Head of caudate nucleus (tissue), 42 donors: ENCODE results near the gene MCUR1.

Experiments used
- DNase-seq, 42 donors: peaks; one replicate each; pipeline versions ENCODE4 v3.0.0 to v3.0.0-alpha.2; 2020 to 2021; ENCODE audit warnings: mixed read lengths in 7 of 42
- intact Hi-C: fragments of 100-400 bp; cut with DNase I; formaldehyde crosslinking; loops from one replicate; pipeline ENCODE4 v1.15.0; 2022

The MCUR1 gene

DNA sequence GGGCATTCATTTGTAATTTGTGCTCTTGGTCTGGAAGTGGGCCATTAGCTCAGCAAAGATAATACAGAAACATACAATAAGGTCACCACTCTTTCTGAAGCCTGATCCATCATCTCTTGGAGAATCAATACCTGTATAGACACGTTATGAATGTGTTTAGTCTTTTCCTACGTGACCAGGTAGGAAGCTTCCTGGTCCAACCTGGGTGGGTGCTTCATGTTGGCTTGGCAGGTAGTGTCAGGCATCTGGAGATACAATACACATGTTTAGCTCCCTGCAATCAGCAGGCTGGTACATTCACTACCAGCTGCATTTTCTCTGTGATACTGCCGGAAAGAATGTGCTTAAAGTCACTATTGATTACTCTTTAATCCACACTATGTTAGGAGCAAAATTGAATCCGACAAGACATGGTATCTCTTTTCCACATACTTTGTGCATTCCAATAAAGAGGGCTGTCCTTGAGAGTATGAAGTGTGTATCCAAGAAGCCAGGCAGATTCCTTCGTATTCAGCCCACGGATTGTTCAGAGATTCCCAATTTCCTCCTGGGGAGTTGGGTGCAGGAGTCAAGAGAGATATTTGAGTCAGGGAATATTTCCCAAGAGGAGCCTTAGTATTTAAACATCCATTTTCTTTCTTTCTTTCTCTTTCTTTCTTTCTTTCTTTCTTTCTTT, 52.9 kb downstream of the MCUR1 start:
- intact Hi-C loops = no loop called here
- DNase-seq = no peak

DNA sequence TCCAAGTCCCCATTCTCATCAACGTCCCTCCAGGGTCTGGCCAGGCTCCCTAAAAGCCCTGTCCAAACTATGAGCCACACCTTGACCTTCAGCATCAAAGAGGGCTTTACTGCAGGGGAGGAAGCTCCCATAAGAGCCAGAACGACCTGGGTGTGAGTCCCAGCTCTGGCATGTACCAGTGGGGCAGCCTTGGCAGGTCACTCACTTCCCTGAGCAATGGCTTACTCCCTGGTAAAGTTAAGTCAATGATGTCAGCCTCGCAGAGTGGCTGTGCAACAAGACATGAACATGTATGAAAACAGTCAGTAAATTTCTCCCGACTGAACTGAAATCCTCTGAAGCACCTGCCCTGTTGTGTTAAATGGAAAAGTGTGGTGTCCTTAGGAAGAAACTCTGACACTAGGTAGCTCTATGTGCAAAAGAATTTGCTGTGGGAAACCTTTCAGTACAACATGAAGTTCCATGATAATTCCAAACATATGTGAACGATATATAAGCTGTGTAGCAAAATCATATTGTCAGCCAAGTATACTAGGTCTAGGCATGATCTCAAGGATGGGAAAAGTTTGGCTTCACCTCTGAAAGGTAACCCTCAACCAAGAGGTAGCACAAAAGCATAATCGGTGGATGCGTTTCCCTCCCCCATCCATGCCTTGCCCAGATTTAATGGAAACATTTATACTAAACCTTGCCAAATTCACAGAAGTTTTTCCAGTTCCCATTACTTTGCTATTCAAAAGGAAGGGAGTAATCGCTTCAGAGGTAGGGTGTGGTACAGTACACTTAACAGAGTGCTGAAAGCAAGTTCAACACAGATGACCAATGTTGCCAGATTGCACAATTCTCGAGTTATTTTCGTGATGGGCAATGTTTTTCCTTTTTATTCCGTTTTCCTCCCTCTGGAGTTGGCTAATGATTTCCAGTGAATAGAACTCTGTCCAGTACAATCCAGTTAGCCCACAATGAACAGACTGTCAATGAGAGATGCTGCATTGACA, 53.8 kb downstream of the MCUR1 start:
- intact Hi-C loops = no loop called here
- no peak for DNase-seq

DNA sequence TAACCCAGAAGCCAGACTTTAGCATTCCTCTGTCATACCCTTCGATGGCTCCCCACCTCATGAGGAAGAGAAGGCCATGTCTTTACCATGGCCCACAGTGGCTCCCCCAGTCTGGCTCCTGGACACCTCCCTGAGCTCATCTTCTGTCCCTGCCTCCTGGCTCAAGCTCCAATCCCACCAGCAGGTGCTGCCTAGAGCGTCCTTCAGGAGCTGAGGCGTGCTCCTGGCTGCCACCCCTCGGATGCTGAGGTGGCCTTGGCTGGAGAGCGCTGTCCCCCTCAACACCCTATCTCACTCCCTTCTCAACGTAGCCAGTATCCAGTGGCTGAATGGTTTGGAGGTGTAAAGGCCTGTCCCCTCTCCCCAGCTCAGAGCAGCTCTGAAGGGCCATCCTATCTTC, 55.3 kb downstream of the MCUR1 start:
- DNase-seq = no peak
- intact Hi-C loops = no loop called here

DNA sequence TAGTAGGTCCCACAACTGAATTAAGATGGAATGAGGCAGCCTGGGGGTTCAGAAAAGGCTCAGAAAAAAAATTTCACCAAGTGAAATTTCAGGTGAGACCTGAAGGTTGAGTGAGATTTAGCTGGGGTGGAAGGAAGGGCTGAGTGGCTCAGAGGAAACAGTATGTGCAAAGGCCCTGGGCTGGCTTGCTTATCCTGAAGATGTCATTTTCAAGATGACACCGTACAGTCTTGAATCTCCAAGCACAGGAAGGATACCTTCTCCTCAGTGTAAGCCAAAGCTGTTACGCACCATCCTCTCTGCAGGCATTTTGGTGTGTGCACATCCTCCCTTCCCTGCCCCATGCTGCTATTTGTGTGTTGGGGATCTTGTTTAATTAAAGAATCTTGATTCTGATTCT, 59.7 kb downstream of the MCUR1 start:
- intact Hi-C loops = no loop called here
- no peak for DNase-seq

DNA sequence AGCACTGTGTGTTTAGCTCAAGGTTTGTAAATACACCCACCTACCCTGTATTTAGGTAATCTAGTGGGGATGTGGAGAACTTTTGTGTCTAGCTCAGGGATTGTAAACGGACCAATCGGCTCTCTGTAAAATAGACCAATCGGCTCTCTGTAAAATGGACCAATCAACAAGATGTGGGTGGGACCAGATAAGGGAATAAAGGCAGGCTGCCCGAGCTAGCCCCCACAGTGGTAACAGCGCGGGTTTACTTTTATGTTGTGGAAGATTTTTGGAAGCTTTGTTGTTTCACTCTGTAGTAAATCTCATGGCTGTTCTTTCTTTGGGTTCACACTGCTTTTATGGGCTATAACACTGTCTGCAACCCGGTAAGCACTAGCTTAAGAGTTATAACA, 70.6 kb downstream of the MCUR1 start:
- intact Hi-C loops = no loop called here
- no peak for DNase-seq

DNA sequence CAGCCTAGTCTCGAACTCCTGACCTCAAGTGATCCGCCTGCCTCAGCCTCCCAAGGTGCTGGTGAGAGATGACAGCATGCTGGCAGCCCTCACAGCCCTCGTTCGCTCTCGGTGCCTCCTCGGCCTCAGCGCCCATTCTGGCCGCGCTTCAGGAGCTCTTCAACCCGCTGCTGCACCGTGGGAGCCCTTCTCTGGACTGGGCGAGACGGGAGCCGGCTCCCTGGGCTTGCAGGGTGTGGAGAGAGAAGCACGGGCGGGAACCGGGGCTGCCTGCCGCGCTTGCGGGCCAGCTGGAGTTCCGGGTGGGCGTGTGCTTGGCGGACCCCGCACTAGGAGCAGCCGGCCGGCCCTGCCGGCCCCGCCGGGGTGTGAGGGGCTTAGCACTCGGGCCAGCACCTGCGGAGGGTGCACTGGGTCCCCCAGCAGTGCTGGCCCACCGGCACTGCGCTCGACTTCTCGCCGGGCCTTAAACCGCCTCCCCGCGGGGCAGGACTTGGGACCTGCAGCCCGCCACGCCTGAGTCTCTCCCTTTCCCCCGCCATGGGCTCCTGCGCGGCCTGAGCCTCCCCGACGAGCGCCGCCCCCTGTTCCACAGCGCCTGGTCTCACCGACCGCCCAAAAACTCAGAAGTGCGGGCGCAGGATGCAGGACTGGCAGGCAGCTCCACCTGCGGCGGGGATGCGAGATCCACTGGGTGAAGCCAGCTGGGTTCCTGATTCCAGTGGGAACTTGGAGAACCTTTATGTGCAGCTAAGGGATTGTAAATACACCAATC, 71.2 kb downstream of the MCUR1 start:
- intact Hi-C loops = no loop called here
- DNase-seq = no peak

DNA sequence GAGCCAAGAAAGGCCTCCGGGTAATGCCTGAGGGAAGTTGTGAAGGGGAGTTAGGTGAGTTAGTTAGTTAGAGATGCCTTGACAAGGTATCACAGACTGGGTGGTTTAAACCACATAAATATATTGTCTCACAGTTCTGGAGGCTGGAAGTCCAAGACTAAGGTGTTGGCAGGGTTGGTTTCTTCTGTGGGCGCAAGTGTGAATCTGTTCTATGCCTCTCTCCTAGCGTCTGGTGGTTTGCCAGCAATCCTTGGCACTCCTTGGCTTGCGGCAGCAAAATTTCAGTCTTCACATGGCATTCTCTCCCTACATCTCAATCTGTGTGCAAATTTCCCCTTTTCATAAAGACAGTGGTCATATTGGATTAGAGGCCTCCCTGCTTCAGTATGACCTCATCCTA, 73.0 kb downstream of the MCUR1 start:
- intact Hi-C loops = no loop called here
- no peak for DNase-seq
